HG03558 (cell line): Measurements from ENCODE around the gene WASHC2C.
"Not testable (repeated sequence)": the region's sequence is repeated elsewhere in the genome, so short reads cannot be mapped to it uniquely, and the experiment has no call there.

ENCODE experiments used
- ATAC-seq: cut with Tn5 transposase; IDR thresholded peaks from one replicate; pipeline ENCODE4 v1.9.1; 2021; ENCODE audit warnings: moderate number of reproducible peaks; ENCODE audit not compliant: unreplicated experiment; ENCODE audit errors: extremely low read depth

Gene WASHC2C

GRCh38 chr10:45763037-45763436 lies 36.0 kb downstream of the WASHC2C start:
- not testable (repeated sequence) for ATAC-seq

GRCh38 chr10:45768334-45768733 lies 41.3 kb downstream of the WASHC2C start:
- ATAC-seq, result not testable (repeated sequence)

GRCh38 chr10:45771757-45772461 lies 44.8 kb downstream of the WASHC2C start:
- ATAC-seq, result not testable (repeated sequence)

GRCh38 chr10:45786217-45786616 lies 59.2 kb downstream of the WASHC2C start:
- ATAC-seq, result not testable (repeated sequence)

DNA sequence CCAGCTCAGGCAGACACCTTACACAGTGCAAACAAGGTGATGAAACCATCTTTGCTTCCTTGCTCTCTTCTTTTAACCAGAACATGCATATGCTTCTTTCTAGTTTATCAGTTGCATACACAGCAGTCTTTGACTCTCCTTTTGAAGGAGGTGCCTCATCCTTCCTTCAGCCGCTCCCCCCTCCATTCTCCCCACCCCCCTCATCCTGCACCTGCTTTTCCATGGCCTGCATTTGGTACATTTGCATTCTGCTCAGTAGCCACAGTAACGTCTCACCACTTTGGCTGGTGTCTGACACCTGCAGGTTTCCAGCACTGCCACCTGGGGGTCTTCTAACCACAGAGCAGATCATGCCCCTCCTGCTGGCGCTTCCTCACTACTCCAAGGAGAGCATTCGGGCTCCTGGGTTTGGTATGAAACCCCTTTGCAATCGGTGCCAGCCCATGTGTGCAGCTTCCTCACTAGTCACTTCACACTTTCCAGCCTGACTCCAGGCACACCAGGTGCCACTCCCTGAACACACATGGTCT lies 60.2 kb downstream of the WASHC2C start:
- ATAC-seq, result not testable (repeated sequence)

DNA sequence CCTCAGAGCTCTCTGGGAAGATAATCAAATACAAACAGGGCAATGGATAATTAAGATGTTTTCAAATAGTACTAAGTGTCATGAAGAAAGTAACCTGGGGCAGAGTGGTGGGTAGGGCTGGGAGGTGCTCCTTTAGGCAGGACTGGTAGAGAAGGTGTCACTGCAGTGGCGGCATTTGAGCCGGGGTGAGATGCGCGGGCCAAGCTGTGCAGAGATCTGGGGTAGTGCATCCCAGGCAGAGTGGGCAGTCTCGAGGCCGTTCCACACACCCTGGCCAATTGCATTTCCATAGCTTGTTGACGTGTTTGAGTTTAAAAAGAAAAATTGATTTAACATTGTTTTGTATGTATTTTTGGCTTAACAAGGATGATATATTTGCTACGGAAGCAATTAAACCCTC lies 62.9 kb downstream of the WASHC2C start:
- ATAC-seq, result not testable (repeated sequence)

DNA sequence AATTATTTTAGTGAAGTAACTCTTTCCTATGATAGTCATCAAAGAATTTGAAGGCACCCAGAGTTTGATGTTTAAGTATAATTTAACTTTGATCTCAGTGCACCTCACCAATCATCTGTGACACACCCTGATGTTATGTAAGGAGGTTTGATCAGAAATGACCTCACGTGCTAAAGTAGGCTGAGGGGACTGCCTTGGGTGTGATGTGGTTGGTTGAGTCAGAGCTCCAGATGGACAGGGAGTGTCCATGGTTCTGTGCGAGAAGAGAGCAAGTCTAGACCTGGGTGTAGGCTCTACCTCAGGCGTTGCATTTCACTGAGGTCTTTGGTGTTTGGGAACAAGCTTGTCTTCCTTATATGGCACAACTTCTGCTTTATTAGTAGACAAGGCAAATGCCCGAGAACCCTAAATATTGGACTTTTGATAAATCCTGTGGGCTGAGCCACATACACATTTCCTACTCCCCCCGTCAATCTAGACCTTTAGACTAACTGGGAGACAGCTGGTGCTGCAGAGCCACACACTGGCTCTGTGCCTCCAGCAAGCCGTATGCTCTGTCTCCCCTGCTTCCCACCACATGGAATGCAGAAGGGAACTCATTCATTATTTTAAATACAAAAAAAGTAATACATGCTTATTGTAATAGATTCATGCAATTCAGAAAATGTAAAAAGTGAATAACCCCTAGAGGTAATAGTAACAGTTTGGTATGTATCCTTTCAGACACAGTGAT lies 63.8 kb downstream of the WASHC2C start:
- not testable (repeated sequence) for ATAC-seq

- ATAC-seq, result not testable (repeated sequence)
Observed at GRCh38 chr10:45794761-45795160, 67.7 kb downstream of the WASHC2C start.

- ATAC-seq, result not testable (repeated sequence)
Observed at GRCh38 chr10:45803060-45804010, 76.3 kb downstream of the WASHC2C start.

DNA sequence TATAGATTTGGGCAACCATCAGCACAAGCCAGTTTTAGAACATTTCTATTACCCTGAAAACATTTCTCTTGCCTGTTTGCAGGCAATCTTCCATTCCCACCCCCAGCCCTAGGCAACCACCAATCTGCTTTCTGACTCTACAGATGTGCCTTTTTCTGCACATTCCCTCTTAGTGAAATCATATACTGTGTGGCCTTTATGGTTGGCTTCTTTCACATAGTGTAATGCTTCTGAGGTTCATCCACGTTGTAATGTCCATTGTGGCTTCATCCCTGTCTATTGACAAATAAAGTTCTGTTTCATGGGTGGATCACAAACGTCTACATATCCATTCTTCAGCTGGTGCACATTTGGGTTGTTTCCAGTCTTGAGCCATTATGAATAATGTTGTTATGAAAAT lies 77.9 kb downstream of the WASHC2C start:
- ATAC-seq, result not testable (repeated sequence)

DNA sequence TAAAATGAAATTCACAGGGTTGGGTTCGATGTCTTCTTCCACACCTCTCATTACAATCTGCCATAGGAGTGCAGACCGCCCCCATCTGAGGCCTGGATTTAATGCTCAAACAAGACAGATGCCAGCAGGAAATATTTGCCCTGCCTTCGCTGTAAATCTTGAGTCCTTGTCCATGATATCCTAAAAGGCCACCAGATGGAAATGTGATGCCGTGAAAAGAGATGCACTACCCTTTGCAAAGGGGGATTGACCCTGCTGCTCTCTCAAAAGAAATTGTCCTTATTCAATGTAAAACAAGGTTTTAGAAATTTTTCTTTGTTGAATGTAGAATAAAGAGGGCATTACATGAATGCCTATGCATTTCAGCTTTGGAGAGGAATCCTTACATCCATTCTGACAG lies 82.8 kb downstream of the WASHC2C start:
- ATAC-seq, result no peak

GRCh38 chr10:45811075-45811474 lies 84.0 kb downstream of the WASHC2C start:
- ATAC-seq, result no peak

DNA sequence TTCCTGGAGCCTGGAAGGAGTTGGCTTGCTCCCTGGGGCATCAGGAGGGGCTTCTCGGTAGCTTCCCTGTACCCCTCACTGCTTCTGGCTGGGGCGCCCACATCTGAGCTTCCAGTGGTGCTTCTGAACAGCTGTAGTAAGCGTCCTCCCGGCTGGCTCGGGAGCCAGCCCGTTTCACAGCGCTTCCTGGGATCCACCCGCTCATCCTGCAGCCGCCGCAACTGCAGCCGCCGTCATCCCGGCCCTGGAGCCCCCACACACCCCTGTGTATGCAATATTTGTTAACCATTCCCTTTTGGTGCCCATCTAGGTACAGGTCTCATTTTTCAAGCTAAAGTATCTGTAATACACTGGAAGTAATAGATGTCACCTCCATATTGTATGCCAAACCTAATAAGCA lies 85.9 kb downstream of the WASHC2C start:
- not testable (repeated sequence) for ATAC-seq

GRCh38 chr10:45814146-45814545 lies 87.1 kb downstream of the WASHC2C start:
- not testable (repeated sequence) for ATAC-seq

- no peak for ATAC-seq
Observed at GRCh38 chr10:45817130-45817859, 90.2 kb downstream of the WASHC2C start.

GRCh38 chr10:45817912-45818311 lies 90.8 kb downstream of the WASHC2C start:
- ATAC-seq, result no peak

- ATAC-seq, result no peak
Observed at GRCh38 chr10:45819552-45819951, 92.5 kb downstream of the WASHC2C start.

GRCh38 chr10:45820107-45820830 lies 93.2 kb downstream of the WASHC2C start:
- ATAC-seq, result not testable (repeated sequence)

DNA sequence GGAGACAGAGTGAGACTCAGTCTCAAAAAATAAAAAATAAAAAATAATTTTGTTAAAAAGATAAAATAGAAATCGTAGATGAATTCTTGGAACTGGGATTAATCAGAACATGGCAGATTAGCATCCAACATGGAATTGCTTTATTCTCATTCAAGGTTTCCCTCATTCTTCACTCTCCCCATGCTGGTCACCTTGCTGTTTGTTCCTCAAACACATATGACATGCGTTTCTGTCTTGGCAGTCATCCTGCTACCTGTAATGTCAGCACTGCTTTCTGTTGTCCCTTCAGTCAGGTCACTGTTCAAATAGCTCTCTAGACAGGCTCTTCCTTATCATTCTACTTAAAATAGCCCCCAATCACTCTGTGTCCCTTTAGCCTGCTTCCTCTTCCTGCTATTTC lies 95.9 kb downstream of the WASHC2C start:
- ATAC-seq, result not testable (repeated sequence)
